NCI-H510A (cell line): ENCODE results near the gene SPRED2.

Experiments used
- DNase-seq: peaks from one replicate; lab custom pipeline; 2025; lab: John Stamatoyannopoulos, UW

The SPRED2 gene

DNA sequence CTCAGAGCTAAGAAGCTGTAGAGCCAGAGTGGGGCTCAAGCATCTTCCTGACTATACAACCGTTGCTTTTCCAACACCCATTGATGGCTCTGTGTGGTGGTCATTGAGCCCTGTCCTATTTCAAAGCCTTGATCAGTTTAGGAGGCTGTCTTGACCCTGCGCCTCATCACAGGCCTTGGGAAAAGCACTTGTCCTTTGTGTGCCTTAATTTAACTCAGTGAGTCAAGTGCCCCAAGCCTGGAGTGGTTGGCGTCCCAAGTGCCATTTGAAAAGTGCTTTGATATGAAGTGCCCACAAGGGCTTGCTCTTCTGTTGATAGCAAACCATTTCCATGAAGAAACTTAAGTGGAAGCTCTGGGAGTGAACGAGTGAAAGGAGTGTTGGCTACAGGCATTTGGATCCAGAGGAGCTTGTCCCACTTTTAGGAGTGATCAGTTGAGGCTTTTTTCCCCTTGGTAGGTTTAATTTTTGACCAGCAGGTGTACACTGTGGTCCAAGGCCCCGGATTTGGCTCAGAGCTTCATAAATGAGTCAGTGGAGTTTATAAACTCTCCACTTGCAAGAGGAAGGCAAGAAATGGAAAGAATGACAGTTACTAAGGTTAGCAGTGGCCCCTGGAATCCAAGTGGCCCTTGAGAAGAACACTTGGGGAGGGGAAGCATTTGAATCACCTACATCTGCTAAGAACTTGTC, 154.5 kb downstream of the SPRED2 start:
- DNase-seq = peak; percentile 62

DNA sequence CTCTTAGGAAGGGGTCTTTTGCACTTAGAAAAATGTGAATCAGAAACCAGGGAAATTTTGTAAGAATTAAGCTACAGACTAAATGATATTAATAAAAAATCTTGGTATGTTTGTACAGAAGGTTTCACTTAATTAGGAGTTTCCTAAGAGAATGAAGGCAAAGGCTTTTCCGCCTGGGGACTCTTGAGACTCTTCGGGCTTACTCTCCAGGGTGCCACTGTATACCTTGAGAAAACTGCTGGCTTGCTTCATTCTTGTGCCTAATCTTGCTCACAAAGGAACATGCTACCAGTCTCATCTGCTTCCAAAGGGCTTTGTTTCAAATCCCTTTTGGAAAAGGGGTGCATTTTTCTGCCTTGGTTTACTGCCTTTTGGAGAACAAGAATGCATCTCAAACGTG, 155.3 kb downstream of the SPRED2 start:
- DNase-seq = no peak

DNA sequence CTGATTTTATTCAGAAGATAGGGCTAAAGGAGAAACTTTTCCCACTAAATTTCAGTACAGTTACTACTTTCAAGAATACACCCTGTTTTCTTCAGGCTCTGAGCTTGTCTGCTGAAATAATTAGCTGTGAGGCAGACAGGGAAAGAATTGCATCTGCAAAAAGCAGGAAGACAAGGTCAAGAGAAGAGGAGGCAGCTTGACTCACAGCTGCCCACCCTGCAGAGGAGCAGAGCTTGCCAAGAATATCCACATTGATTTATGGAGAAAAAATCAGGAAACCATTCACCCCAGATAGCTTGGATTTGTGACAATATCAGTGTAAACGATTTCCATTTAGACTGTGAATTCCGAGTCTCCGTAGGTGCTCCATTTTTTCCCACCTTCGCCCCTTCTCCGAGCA, 155.8 kb downstream of the SPRED2 start:
- DNase-seq = no peak

DNA sequence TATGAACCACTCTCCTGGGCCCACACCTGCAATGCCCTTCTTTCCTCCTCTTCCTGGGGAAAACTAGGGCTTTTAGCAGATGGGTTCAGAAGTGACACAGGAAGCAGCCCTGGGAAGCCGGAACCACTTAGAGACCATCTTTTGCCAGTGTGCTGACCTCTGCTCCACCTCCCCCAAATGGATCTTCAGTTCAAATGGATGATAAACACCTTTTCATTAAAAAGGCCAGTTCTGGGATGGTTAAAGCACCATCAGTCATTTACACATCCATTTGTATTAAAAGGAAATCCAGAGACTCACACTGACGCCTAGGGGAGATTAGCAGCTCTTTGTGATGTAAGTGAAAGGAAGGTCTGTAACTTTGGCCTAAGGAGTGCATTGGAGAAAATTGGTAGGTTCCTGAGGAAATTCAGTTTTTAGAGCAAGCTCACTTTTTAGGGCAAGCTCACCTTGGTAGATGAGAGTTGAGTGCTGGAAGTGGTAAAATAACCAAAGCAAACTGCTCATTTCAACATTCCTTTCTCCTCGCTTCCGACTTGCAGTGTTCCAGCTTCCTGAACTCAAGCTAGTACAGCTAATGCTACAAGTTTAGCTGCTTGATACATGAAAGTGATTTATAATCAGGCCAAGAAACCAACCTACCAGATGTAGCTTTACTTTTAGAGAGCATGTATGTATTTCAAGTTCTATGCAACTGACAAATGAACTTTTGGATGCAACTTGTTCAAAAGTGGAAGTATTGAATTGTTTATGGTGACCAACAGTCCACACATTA, 157.1 kb downstream of the SPRED2 start:
- no peak for DNase-seq

DNA sequence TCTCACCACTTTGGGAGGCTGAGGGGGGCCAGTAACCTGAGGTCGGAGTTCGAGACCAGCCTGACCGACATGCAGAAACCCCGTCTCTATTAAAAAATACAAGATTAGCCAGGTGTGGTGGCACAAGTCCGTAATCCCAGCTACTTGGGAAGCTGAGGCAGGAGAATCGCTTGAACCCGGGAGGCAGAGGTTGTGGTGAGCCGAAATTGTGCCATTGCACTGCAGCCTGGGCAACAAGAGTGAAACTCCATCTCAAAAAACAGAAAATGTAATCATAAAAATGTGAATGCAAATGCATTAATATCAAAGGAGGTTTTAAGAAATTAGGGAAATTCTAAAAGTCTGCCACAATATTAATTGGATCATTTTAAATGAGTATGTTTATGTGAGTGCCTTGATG, 159.1 kb downstream of the SPRED2 start:
- DNase-seq = no peak

DNA sequence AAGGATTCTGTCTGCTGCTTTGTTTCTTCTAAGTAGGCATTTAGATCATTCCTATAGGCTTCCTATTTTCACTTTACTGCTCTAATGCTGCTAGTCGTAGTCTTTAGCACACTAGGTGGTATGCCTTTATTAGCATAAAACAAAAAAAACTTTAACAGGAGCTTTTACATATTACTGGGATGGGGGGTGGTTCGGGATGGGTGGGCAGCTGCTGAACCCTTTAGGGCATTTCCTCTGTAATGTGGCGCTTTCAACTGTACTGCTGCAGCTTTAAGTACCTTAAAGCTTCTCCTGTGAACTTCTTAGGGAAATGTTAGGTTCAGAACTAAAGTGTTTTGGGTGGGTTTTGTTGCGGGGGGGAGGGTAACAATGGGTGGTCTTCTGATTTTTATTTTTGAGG, 163.4 kb downstream of the SPRED2 start:
- no peak for DNase-seq

DNA sequence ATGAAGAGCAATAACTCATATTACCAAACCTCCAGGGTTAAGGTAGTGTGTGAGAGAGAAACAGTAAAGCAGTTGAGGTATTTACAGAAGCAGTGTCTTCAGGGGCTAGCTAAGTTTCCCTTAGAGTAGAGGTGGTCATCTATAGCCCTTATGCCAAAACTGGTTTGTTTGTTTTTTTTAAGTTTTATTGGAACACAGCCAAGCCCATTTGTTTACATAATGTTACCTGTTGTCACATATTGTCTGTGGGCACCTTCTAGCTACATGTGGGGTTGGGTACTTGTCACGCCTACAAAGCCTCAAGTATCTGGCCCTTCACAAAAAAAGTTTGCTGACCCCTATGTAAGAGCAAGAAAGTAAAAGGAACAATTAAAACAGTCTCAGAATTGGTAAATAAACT, 165.4 kb downstream of the SPRED2 start:
- no peak for DNase-seq

DNA sequence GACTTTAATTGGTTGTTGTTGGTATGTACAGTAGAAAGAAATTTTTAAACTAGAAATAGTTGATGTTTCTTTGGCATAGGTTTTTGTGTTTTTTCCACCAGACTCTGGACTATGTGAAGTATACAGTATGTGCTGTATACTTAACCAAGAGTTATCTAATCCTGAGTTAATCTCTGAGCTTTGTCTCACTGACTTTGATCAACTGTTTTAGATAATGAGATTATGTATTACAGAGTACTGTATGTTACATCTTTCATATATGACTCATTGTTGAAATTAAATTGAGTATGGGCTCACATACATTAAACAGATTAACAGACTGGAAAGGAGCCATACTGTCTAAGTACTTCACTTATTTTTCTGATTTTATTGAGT, 166.7 kb downstream of the SPRED2 start:
- no peak for DNase-seq

DNA sequence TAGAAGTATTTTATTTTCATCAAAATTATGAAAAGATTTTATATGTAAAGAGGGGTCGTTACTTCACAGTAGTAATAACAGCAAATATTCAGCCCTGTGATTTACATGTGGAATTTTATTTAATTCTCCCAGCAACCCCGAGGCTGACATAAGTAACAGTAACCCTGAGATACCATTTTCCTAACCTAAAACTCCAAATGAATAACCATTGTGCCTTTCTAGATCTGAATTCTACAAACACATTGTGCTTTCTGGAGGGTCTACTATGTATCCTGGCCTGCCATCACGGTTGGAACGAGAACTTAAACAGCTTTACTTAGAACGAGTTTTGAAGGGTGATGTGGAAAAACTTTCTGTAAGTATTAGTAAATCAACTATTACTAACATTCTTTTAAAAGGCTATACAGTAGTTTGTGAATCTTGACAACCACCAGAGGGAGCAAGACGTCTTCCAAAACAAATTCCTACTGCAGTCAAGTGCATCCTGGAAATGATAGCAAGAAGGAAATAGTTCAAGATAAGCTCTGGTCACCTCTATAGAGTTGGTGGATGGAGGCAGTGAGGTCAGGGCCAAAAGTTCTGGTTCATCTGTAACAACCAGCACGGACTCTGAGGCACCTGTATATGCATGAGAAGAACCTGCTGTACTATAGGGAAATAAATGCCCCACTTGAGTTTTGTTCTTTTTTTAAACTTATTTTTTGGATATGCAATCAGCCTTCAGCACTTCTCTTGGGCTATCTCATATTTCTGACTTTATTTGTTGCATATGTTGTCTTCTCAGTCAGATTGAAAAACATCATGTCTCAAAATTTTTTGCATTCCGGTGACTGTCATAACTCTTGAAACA, 167.4 kb downstream of the SPRED2 start:
- no peak for DNase-seq

DNA sequence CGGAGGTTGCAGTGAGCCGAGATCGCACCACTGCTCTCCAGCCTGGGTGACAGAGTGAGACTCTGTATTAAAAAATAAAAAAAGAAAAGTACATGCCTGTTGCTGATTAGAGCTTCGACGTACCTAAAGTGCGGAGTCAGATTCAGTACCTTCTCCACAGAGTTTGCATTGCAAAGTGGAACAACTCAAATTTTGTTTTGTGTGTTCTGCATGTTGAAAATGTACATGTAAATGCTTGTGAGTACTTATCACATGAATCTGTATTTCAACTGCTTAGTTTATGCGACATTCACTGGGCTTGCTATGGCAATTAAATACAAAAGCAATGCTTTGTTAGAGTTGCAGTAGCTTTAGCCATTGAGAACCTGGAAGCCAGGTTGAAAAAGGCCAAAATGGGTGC, 168.4 kb downstream of the SPRED2 start:
- DNase-seq = no peak

DNA sequence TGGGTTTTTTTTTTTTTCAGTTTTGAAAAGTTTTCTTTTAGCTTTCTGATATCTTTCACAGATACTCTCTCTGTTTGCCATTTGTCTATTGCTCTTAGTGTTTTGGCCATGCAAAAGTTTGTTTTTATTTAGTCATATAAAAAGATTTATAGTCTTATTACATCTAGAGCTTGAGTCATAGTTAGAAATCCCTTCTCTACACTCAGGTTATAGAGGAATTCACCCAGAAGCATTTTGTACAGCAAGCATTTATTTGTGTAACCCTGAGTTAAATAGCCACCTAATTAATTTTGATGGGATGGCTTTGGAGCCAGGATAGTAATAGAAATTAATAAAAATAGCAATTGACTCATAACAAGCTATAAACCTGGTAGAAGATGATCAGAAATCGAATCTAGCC, 169.1 kb downstream of the SPRED2 start:
- no peak for DNase-seq

DNA sequence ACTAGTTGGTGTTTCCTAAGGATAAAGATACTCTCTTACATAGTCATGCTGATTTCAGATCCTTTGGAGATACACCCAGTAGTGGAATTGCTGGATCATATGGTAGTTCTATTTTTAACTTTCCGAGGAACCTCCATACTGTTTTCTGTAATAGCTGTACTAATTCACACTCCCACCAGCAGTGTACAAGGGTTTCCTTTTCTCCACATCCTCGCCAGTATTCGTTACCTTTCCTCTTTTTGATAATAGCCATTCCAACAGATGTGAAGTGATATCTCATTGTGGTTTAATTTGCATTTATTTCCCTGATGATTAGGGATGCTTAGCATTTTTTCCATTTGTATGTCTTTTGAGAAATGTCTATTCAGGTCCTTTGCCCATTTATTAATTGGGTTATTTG, 170.7 kb downstream of the SPRED2 start:
- DNase-seq = no peak
